Measurements from ENCODE around the gene DNAAF5. TPM values are rescaled to one million over a fixed set of nuclear protein-coding genes. Genes with fewer than 3 reads are reported as not detected.
"Not testable (repeated sequence)": the region's sequence is repeated elsewhere in the genome, so short reads cannot be mapped to it uniquely, and the experiment has no call there.

Gene DNAAF5
- total and polyA plus RNA-seq, 2 donors: 10.6 to 20.9 TPM

DNA sequence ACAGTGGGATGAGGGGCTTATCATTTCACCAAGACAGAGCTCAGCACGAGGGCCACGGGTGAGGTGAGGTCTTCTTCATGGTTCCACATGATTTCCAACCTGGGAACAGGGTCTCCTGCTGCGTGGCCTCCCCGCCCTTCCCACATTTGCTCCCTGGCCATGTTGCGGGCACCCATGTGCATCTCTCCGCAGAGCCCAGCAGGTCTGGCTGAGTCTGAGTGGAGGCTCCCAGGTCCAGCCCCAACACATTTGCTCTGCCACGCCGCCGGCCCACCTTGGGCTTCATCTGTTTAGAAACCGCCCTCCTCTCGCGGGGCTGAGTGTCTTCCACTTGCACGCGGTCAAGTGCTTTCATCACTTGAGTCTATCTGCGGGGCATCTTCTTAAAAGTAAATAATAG is 15.4 kb downstream of the DNAAF5 start:
- WGBS: 87% methylated on average over 15 of the region's 15 CpGs
- Histone ChIP-seq H3K36me3 (ENCODE audit: insufficient read depth) (peaks cover 5% of the 10 kb centered on the region), H3K4me1 (ENCODE audit: insufficient read depth) (no peaks in the 10 kb centered on the region), H3K27ac (ENCODE audit: low read depth) (no peak overlapping the region), H3K4me3 (ENCODE audit: low read depth, low read length) (no peak overlapping the region)
- DNase-seq (ENCODE audit: extremely low spot score): no peak

DNA sequence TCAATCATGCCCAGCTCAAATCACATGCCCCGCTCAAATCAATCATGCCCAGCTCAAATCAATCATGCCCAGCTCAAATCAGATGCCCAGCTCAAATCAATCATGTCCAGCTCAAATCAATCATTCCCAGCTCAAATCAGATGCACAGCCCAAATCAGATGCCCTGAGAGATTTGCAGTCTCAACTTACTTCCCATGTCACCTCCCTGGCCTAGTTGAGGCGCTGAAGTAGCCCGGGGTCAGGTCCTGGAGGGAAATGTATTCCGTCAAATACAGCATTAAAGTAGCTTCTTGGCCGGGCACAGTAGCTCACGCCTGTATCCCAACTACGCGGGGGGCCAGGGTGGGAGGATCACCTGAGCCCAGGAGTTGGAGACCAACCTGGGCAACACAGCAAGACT is 16.3 kb downstream of the DNAAF5 start:
- no peak for DNase-seq (ENCODE audit: extremely low spot score)
- Histone ChIP-seq H3K27ac (ENCODE audit: low read depth) (no peak overlapping the region), H3K4me3 (ENCODE audit: low read depth, low read length) (no peak overlapping the region), H3K36me3 (ENCODE audit: insufficient read depth) (peaks cover 5% of the 10 kb centered on the region), H3K4me1 (ENCODE audit: insufficient read depth) (no peaks in the 10 kb centered on the region)
- WGBS: 84% methylated on average over 8 of the region's 8 CpGs

DNA sequence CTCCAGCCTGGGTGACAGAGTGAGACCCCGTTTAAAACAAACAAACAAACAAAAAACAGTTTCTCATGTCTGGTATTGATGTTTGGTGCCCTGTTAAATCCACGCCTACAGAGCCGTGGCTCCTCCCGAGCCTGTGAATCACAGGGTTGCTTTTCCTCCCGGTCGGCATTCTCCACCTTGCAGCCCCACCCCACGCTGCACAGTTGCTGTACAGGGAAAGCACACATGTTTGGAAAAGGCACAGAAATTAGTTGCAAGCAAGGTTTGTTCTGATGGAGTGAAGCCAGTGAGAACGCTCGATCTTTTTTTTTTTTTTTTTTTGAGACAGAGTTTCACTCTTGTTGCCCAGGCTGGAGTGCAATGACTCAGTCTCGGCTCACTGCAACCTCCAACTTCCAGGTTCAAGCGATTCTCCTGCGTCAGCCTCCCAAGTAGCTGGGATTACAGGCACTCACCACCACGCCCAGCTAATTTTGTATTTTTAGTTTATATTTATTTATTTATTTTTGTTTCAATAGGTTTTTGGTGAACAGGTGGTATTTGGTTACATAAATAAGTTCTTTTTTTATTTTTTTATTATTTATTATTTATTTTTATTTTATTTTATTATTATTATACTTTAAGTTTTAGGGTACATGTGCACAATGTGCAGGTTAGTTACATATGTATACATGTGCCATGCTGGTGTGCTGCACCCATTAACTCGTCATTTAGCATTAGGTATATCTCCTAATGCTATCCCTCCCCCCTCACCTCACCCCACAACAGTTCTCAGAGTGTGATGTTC is 17.0 kb downstream of the DNAAF5 start:
- not testable (repeated sequence) for H3K27ac ChIP-seq (ENCODE audit: low read depth); H3K4me3 ChIP-seq (ENCODE audit: low read depth, low read length); DNase-seq (ENCODE audit: extremely low spot score); H3K4me1 ChIP-seq (ENCODE audit: insufficient read depth); H3K36me3 ChIP-seq (ENCODE audit: insufficient read depth)
- 92% methylated on average over 14 of the region's 14 CpGs for WGBS

GRCh38 chr7:744128-744520 is 17.6 kb downstream of the DNAAF5 start:
- 95% methylated on average over 5 of the region's 5 CpGs for WGBS
- DNase-seq (ENCODE audit: extremely low spot score); H3K4me3 ChIP-seq (ENCODE audit: low read depth, low read length); H3K27ac ChIP-seq (ENCODE audit: low read depth); H3K36me3 ChIP-seq (ENCODE audit: insufficient read depth); H3K4me1 ChIP-seq (ENCODE audit: insufficient read depth): not testable (repeated sequence)

DNA sequence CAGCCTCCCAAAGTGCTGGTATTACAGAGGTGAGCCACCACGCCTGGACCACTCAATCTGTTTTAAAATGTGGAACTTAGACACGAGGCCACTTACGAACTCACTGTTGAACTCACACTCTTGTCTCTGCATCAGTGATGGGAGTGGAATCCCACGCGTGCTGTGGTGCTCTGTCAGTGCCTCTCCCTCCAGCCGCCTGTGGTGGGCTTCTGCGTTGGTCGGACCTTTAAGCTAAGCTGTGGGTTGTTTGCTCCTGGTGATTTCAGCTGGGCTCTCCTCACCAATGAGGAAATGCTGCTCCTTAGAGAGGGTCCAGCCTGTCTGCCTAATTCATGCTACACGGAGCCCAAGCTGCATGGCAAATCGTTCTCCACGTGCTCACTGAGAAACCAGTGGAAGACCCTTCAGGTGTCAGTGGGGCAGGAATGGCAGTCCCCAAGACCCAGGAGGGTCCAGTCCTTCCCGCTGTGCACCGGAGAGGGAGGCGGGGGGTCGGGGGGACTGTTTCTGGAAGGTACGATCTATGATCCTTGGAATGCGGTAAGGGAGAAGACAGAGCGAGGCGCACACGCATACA is 18.4 kb downstream of the DNAAF5 start:
- WGBS: 97% methylated on average over 20 of the region's 20 CpGs
- DNase-seq (ENCODE audit: extremely low spot score): no peak
- H3K36me3 ChIP-seq (ENCODE audit: insufficient read depth): peaks cover 5% of the 10 kb centered on the region
- H3K4me1 ChIP-seq (ENCODE audit: insufficient read depth): no peaks in the 10 kb centered on the region
- H3K4me3 ChIP-seq (ENCODE audit: low read depth, low read length): no peak overlapping the region
- H3K27ac ChIP-seq (ENCODE audit: low read depth): no peak overlapping the region

DNA sequence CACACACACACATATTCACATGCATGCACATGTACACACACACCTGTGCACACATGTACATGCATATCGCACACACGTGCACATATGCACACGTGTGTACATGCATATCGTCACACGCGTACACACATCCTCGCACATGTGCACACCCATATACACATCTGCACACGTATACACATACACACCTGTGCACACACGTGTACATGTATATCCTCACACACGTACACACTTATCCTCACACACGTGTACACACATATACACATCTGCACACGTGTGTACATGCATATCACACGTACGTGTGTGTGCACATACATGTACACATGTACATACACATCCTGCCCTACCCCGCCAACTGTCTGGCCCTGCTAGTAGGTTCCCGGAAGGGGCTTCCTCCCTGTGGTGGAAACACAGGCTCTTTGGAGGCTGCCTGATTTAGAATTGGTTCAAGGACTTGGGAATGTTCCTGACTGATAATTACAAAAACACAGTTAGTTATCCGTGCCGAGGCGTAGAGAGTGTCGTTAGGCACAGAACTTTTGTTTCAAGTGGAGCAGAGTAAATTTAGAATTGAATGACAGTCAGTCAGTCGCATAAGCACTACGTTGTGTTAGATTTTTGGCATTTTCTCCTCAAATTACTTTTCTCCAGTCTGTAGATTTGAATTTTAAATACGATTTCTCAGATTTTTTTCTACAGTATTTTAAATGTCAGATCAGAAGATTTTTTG is 19.1 kb downstream of the DNAAF5 start:
- Histone ChIP-seq H3K4me1 (ENCODE audit: insufficient read depth) (no peaks in the 10 kb centered on the region), H3K36me3 (ENCODE audit: insufficient read depth) (peaks cover 5% of the 10 kb centered on the region), H3K4me3 (ENCODE audit: low read depth, low read length) (no peak overlapping the region), H3K27ac (ENCODE audit: low read depth) (no peak overlapping the region)
- 96% methylated on average over 23 of the region's 23 CpGs for WGBS
- no peak for DNase-seq (ENCODE audit: extremely low spot score)

DNA sequence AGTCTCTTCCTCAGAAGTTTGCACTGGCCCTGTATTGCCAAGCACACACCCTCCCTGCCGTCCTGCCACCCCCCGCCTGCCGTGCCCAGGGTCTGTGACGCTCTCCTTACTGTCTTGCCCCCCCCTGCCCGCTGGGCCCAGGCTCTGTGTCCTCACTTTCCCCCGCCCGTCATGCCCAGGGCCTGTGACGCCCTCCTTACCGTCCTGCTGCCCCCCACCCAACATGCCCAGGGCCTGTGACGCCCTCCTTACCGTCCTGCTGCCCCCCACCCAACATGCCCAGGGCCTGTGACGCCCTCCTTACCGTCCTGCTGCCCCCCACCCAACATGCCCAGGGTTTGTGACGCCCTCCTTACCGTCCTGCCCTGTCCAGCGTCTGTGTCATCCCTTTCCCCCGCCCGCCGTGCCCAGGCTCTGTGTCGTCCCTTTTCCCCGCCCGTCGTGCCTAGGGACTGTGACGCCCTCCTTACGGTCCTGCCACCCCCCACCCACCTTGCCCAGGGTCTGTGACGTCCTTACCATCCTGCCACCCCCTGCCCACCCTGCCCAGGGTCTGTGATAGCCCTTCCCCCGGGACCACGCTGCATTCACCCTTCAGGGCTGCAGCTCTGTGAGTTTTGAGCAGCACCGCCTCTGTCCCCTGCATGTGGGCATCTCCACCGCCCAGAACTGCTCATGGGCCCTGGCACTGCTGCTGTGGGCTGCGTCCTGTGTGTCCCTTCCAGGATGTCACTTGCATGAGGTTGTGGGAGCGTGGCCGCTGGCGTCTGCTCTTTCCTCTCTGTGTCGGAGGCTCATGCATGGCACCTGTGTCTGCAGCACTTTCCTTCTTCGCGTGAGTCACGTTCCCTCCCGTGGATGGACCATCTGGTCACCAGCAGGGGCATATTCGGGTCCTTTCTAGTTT is 19.9 kb downstream of the DNAAF5 start:
- H3K36me3 ChIP-seq (ENCODE audit: insufficient read depth): peaks cover 3% of the 10 kb centered on the region
- H3K27ac ChIP-seq (ENCODE audit: low read depth): no peak overlapping the region
- no peak overlapping the region for H3K4me3 ChIP-seq (ENCODE audit: low read depth, low read length)
- no peaks in the 10 kb centered on the region for H3K4me1 ChIP-seq (ENCODE audit: insufficient read depth)
- WGBS: 95% methylated on average over 40 of the region's 40 CpGs
- DNase-seq (ENCODE audit: extremely low spot score): no peak

DNA sequence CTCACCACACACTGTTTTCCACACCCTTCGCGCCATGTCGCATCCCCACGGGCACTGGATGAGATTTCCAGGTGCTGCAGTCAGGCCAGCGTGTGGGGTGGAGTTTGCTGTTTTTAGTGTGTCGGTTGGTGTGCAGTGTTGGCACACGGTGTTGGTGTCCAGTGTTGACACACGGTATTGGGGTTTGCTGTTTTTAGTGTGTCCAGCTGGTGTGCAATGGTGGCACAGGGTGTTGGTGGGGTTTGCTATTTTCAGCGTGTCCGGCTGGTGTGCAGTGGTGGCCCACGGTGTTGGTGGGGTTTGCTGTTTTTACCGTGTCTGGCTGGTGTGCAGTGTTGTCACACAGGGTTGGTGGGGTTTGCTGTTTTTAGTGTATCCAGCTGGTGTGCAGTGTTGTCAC is 20.7 kb downstream of the DNAAF5 start:
- no peaks in the 10 kb centered on the region for H3K4me1 ChIP-seq (ENCODE audit: insufficient read depth)
- H3K27ac ChIP-seq (ENCODE audit: low read depth): no peak overlapping the region
- no peak for DNase-seq (ENCODE audit: extremely low spot score)
- no peaks in the 10 kb centered on the region for H3K36me3 ChIP-seq (ENCODE audit: insufficient read depth)
- no peak overlapping the region for H3K4me3 ChIP-seq (ENCODE audit: low read depth, low read length)
- WGBS: 89% methylated on average over 12 of the region's 12 CpGs

GRCh38 chr7:748446-748845 is 21.9 kb downstream of the DNAAF5 start:
- Histone ChIP-seq H3K36me3 (ENCODE audit: insufficient read depth) (no peaks in the 10 kb centered on the region), H3K4me1 (ENCODE audit: insufficient read depth) (no peaks in the 10 kb centered on the region), H3K27ac (ENCODE audit: low read depth) (no peak overlapping the region), H3K4me3 (ENCODE audit: low read depth, low read length) (no peak overlapping the region)
- WGBS: 93% methylated on average over 15 of the region's 15 CpGs
- DNase-seq (ENCODE audit: extremely low spot score): no peak

- Histone ChIP-seq H3K36me3 (ENCODE audit: insufficient read depth) (no peaks in the 10 kb centered on the region), H3K27ac (ENCODE audit: low read depth) (no peak overlapping the region), H3K4me3 (ENCODE audit: low read depth, low read length) (no peak overlapping the region), H3K4me1 (ENCODE audit: insufficient read depth) (no peaks in the 10 kb centered on the region)
- no peak for DNase-seq (ENCODE audit: extremely low spot score)
- 50% methylated on average over 14 of the region's 14 CpGs for WGBS
Observed at GRCh38 chr7:749140-749551, 22.6 kb downstream of the DNAAF5 start.

DNA sequence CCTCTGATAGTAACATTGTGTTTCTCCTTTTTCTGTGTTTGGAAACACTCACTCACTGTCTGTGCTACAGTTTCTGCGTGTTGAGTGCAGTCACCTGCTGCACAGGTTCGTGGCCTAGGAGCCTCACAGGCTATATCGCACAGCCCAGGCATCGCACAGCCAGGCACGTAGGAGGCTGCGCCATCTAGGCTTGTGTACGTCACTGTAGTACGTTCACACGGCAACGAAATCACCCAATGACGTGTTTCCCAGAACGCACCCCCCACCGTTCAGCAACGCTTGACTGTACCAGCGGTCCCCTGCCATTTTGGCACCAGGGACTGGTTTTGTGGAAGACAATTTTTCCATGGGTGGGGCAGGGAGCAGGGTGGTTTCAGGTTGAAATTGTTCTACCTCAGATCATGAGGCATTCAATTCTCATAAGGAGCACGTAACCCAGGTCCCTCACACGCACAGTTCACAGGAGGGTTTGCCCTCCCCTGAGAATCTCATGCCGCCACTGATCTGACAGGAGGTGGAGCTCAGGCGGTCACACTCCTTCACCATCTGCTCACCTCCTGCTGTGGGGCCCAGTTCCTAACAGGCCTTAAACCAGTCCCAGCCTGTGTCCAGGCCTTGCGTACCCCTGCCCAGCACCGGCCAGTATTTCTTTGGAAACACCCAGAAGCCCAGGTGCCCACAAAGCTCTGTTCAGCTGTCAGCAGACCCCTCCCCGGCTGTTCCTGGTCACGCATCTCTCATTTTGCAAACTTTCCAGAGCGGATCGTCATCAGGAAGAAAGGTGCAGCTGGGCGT is 23.8 kb downstream of the DNAAF5 start:
- Histone ChIP-seq H3K36me3 (ENCODE audit: insufficient read depth) (no peaks in the 10 kb centered on the region), H3K4me1 (ENCODE audit: insufficient read depth) (no peaks in the 10 kb centered on the region), H3K4me3 (ENCODE audit: low read depth, low read length) (no peak overlapping the region), H3K27ac (ENCODE audit: low read depth) (no peak overlapping the region)
- 96% methylated on average over 26 of the region's 26 CpGs for WGBS
- no peak for DNase-seq (ENCODE audit: extremely low spot score)

DNA sequence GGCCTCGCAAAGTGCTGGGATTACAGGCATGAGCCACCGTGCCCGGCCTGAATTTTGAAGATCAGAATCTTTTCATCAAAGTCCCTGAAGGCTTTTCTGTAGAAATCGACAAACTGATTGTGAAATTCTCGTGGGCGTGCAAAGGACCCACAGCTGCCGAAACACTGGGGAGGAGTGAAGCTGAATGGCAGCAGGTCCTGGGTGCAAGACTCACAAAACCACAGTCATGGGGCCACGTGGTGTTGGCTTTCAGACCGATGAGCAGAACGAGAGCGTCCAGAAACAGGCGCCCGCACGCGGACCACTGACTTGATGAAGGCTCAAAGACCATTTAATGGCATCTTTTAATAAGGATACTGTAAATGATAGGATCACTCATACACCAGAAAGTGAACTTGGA is 25.3 kb downstream of the DNAAF5 start:
- Histone ChIP-seq H3K4me1 (ENCODE audit: insufficient read depth) (no peaks in the 10 kb centered on the region), H3K4me3 (ENCODE audit: low read depth, low read length) (no peak overlapping the region), H3K27ac (ENCODE audit: low read depth) (no peak overlapping the region), H3K36me3 (ENCODE audit: insufficient read depth) (no peaks in the 10 kb centered on the region)
- 88% methylated on average over 15 of the region's 15 CpGs for whole genome bisulfite sequencing
- DNase-seq (ENCODE audit: extremely low spot score): no peak

DNA sequence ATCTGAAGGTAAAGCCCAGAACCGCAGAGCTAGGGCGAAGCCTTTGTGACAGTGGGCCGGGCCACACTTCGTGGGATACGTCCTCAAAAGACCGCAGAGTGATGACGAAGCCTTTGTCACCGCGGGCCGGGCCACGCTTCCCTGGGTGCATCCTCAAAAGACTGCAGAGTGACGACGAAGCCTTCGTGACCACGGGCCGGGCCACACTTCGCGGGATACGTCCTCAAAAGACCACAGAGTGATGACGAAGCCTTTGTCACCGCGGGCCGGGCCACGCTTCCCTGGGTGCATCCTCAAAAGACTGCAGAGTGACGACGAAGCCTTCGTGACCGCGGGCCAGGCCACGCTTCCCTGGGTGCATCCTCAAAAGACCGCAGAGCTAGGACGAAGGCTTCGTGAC is 25.8 kb downstream of the DNAAF5 start:
- not testable (repeated sequence) for H3K4me3 ChIP-seq (ENCODE audit: low read depth, low read length); H3K36me3 ChIP-seq (ENCODE audit: insufficient read depth); DNase-seq (ENCODE audit: extremely low spot score); H3K27ac ChIP-seq (ENCODE audit: low read depth); H3K4me1 ChIP-seq (ENCODE audit: insufficient read depth)
- WGBS: 92% methylated on average over 33 of the region's 33 CpGs

Measured in urinary bladder (tissue), 4 donors.